GM19328 (cell line): ENCODE measurements around the gene LRP1.

Experiments
- ATAC-seq: cut with Tn5 transposase; IDR thresholded peaks from one replicate; pipeline ENCODE4 v1.9.1; 2021; ENCODE audit warnings: mild to moderate bottlenecking, moderate library complexity; ENCODE audit not compliant: unreplicated experiment

Gene LRP1

DNA sequence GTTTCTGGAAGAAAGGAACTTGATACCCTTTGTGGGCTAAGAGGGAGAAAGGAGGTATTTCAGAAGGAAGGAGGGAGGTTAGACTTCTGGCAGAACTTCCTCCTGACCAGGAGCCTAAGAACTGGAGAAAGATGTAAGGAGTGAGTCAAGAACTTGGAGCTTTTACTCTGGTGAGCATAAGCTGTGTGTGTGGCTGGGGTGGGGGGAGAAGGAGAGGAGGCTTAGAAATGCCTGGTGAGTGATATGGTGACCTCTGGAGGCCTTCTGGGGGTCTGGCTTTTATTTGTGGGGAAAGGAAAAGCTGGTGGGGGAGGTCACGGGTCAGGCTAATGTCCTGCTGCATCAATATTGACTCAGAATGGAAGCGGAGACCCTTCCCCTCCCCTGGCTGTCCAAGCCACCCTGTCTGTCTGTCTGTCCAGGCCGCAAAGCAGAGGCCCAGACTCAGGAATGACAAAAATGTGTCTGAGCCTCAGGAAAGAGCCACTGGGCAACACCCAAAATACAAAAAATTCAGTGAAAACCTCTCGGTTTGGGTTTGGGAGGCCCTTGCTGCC is 4.8 kb downstream of the LRP1 start:
- ATAC-seq: no peak

DNA sequence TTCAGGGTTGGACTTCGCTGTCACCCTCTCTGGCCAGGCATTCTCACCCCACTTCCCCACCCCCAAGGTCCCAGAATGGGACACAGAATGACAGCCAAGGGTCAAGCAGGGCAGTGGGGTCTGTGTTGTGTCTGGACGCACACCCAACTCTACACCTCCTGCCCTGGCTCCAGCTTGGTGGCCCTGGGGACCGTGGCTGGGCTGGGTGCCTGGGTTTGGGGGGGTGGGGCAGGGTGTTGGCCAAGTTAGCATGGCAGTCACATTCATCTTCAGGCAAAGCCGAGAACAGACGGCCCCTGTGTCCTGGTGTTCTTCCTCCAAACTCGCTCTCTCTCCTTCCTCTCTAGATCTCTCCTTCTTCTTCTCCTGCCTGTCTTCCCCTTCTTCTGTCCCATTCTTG is 5.6 kb downstream of the LRP1 start:
- no peak for ATAC-seq

- no peak for ATAC-seq
Observed at GRCh38 chr12:57134949-57135348, 6.7 kb downstream of the LRP1 start.

- no peak for ATAC-seq
Observed at GRCh38 chr12:57135527-57136326, 7.4 kb downstream of the LRP1 start.

DNA sequence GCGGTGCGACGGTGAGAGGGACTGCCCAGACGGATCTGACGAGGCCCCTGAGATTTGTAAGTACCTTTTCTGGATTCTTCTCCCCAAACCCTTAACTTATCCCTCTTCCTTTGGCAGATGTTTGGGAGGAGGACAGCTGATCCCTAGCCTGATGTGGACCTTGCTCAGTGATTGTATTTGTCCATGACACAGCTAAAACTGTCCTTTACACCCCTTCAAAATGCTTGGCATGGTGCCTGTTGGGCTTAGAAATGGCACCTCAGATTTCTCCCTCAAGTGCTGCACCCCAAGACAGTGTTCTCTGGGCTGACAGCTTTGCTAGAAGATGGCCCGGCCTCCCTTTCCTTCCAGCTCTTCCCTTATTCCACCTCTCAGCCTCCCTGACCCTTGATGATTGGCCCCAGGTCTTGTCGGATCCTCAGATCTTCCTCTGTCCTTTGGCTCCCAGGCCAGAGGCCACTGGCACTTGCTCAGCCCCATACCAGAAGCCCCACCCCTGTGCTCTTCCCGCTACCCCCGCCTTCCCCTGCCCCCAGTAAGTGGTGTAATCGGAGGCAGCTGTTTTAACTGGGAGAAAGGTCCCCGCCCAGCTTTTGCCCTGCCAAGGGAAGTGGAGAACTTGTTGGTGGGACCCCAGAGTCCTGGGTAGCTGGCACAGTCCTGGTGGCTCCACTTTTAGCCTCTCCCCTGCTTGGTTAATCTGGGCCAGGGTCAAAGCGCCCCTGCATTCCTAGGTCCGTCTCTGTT is 10.4 kb downstream of the LRP1 start:
- no peak for ATAC-seq

DNA sequence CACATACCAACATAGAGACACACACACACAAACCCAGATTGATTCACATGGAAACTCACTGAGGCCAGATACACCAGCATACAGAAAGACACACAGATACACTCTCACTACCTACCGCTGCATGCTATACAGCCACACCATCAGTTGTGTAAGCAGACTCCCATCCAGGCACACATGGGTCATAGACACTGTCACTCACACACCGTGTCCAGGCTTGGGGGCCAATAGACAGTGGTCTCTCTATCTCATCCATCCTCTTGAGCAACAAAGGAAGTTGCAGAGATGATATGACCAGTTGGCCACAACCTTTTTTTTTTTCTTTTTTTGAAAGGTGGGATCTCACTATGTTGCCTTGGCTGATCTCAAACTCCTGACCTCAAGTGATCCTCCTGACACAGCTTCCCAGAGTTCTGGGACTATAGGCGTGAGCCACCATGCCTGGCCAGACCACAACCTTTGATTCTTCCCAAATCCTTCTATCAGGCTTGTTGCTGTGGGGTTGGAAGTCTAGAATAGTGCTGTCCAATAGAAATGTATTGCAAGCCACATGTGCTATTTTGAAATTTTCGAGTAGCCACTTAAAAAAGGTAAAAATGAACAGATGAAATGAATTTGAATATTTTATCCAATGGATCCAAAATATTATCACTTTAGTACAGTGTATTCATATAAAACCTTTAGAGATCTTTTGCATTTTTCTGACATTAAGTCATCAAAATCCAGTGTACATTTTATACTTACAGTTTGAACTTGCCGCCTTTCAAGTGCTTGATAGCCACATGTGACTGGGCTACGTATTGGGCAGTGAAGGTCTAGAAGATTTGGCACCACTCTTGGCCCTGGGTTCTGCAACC is 11.7 kb downstream of the LRP1 start:
- ATAC-seq: no peak

DNA sequence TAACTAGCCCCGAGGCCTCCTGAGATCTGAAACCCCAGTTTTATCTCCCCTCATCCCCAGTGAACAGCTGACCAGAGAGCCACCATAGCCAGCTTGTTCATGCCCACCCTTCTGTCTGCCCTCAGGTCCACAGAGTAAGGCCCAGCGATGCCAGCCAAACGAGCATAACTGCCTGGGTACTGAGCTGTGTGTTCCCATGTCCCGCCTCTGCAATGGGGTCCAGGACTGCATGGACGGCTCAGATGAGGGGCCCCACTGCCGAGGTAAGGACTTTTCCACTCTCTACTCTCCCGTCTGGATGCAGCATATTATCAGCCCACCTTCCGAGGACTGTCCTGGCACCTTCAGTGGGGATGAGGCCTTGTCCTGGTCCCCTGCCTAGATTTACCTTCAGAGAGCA is 13.0 kb downstream of the LRP1 start:
- ATAC-seq: no peak

GRCh38 chr12:57142121-57142520 is 13.8 kb downstream of the LRP1 start:
- no peak for ATAC-seq

DNA sequence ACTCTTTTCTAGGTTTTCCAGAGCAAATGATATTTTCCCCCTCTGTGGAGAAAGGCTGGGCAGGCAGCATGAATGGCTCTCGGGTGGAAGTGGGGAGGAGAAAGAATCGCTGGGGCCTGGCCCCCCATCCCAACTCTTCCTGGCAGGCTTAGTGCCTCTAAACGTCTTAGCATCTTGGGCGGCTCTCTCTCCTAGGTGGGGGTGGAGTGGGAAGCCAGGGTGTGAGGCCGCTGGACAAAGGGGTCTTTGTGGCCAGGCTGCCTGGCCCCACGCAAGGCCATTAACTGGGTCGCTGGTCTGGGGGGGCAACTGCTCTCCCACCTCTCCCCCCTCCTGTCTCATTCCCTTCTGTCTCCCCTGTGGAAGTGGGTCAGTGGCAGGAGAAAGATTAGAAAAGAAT is 14.4 kb downstream of the LRP1 start:
- no peak for ATAC-seq

DNA sequence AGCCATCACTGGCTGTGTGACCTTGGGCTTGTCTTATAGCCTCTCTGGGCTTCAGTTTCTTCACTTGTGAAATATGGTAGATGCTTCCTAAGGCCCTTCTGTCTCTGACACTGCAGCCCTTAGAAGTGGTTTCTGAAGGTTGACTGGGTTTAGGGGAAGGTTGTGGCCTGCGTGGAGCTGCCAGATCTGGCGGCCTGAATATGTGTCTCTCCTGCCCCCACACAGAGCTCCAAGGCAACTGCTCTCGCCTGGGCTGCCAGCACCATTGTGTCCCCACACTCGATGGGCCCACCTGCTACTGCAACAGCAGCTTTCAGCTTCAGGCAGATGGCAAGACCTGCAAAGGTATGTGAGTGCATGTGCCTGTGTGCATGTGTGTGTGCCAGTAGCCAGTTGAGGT is 15.2 kb downstream of the LRP1 start:
- no peak for ATAC-seq

DNA sequence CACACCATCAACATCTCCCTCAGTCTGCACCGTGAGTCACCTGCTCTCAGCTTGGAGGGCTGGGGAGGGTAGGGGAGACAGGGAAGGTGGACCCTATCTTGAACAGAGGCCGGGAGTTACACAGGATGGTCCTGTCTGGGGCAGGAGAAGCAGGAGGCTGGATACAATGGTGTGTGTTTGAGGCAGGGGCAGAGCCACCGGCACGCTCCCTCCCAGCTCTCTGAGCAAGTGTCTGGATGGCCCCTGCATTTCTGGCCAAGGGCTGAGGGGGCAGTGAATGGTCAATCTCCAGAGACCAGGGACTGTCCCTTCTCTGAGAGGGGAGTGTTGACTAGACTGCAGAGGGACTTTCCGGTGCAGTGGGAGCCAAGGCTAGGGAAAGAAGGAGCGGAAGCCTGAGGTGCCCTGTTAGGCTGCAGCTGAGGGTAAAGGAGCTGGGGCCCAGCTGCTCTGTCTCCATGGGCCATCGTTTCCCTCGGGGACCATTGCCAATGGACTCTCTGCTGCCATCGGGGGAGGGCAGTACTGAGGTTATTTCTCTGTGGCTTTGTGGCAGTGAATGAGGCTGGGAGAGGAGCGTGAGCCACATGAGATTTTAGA is 17.3 kb downstream of the LRP1 start:
- no peak for ATAC-seq

DNA sequence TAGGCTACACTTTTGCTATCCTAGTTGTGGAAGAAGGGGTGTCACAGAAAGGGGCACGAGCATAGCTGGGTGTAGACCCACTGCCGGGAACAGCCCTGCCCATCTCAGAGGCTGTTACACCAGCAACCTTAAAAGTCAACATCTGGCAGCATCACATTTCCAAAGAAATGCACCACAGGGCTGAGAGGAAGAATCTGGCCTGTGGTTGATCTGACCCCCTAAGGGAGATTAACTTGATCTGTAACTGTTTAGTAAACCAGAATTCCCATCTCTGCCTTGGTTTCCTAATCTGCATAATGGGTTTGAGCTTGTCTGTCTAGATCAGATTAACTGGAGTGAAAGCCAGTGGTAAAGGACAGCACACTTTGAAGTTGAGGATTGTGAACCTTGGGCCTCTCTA is 17.8 kb downstream of the LRP1 start:
- ATAC-seq: no peak

- no peak for ATAC-seq
Observed at GRCh38 chr12:57146961-57147944, 19.0 kb downstream of the LRP1 start, which contains the start of gene LRP1-AS. Gene LRP1-AS (minus strand): TSS chr12:57147619.

DNA sequence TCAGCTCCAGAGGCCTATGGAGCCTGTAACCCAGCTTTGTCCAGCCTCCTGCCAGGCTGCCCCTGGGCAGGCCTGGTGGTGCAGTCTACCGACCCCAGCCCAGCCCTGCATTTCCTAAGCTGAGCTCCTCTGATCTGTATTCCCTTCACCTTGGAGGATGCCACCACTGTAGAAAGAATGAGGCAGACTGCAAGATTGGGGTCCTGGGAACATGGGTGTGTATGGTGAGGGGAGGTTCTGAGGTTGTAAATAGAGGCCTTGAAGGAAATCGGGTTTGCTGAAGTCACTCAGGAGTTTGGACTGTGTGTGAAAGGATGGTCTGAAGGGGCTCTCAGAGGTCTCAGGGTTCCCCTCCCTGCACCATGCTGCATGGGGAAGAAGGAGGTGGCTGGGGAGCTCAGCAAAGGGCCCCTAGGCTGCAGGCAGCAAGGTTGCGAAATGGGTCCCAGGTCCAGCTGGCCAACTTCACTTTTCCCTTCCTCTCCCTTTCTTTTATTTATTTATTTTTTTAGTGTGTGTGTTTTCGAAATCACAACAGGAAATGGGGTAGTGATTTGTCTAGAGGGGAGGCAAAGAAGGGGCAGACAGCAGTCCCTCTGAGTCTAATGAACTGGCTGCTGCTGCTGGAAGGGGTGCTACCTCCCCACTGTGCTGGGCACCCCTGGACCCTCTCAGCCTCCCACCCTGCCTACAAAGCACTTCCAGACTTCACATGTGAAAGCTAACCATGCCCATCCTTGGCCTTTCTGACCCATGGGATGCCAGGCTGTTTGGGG is 20.4 kb downstream of the LRP1 start:
- no peak for ATAC-seq

GRCh38 chr12:57149245-57149900 is 21.1 kb downstream of the LRP1 start:
- ATAC-seq: no peak

GRCh38 chr12:57150400-57151000 is 22.2 kb downstream of the LRP1 start:
- ATAC-seq: no peak

- ATAC-seq: no peak
Observed at GRCh38 chr12:57151741-57152630, 23.7 kb downstream of the LRP1 start.
